ENCODE data around the gene NRP2. TPM values are rescaled to one million over a fixed set of nuclear protein-coding genes. Genes with fewer than 3 reads are reported as not detected.

NRP2 gene
- total RNA-seq, 1 experiment from 2014 or later: 18.3 TPM

DNA sequence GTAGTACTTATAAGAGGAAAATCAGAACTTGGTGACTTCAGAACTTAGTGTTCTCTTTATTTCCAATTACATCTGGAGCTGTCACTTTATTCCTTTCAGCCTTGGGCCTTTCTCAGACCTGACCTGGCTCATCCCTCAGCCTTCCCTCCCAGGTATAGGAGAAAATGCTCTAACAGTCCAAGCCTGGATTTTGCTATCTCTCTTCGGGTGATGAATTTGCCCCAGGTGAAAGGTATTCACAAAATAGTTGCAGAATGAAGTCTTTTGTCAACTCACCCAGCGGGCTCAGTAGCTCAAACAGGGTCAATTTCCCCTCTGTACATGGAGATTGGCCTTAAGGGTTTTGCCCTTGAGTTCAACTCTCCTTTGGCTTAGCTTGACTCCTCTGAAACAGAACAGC, 12.0 kb downstream of the NRP2 start:
- H3K27me3 ChIP-seq (ENCODE audit: low read length): no peaks in the 10 kb centered on the region
- H3K9me2 ChIP-seq (replicated peaks; ENCODE audit: low read length): no peaks in the 10 kb centered on the region
- H3K79me2 ChIP-seq (ENCODE audit: low read length): no peaks in the 10 kb centered on the region
- H2AFZ ChIP-seq (ENCODE audit: low read length): no peak overlapping the region
- DNase-seq (no peak), ATAC-seq (no peak)
- BruUV-seq (replicated peaks): no TSS peak
- H3K4me1 ChIP-seq (ENCODE audit: insufficient read depth, low read length): no peaks in the 10 kb centered on the region
- no peak overlapping the region for H3K27ac ChIP-seq (ENCODE audit: low read length)
- H3F3A ChIP-seq (ENCODE audit: low read length, unreplicated experiment): no peaks in the 10 kb centered on the region
- TF ChIP-seq EZH2 (IDR thresholded peaks at IDR 0.05; ENCODE audit: low read length, unreplicated experiment) (no peak), EZH2phosphoT487 (IDR thresholded peaks at IDR 0.05; ENCODE audit: borderline replicate concordance, low read length) (no peak), CTCF (conservative IDR thresholded peaks at IDR 0.05; ENCODE audit: low read depth, low read length) (no peak)
- intact Hi-C loops (cut with micrococcal nuclease): no loop called here
- no peak overlapping the region for H3K4me2 ChIP-seq (ENCODE audit: low read length)
- no peaks in the 10 kb centered on the region for H4K20me1 ChIP-seq (ENCODE audit: low read length)
- H3K9me3 ChIP-seq (ENCODE audit: low read length): no peaks in the 10 kb centered on the region
- ChIA-PET CTCF (no interaction called here), POLR2A (ENCODE audit: unreplicated experiment) (no interaction called here)
- no peak overlapping the region for H3K4me3 ChIP-seq (ENCODE audit: low read length)
- H3K36me3 ChIP-seq (ENCODE audit: low read depth, low read length): no peaks in the 10 kb centered on the region
- no peak overlapping the region for H3K9ac ChIP-seq (ENCODE audit: low read length)

DNA sequence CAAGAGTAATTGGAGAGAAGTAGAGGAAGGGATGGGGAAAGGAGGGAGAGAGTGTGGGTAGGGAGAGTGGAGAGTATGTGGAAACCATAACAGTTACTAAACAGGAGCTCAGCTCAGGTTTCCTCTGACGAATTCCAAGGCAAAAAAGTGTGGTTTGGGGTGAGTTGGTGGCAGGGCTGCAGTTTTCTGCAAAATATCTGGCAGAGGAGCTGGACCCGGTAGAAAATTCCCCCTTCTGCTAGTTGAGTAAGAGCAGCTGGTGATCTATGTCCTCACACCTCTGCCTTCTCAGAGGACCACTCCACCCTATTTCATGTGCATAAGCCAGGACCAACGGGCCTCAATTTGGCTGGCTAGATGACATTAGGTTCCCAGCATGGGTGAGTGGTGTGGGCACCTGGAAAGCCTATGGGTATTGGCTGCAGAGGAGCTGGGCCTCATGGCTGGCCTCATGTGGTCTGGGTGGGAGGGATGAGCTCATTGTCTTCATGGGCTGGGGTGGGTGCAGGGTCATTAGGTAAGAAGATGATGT, 13.2 kb downstream of the NRP2 start:
- peaks cover 5% of the 10 kb centered on the region; the same call in 1 of the 2 replicates for H3K4me1 ChIP-seq (ENCODE audit: insufficient read depth, low read length)
- no peak overlapping the region for H3K9ac ChIP-seq (ENCODE audit: low read length)
- H3K27me3 ChIP-seq (ENCODE audit: low read length): no peaks in the 10 kb centered on the region
- H3K27ac ChIP-seq (ENCODE audit: low read length): no peak overlapping the region
- BruUV-seq (replicated peaks): no TSS peak
- no peaks in the 10 kb centered on the region for H3K9me2 ChIP-seq (replicated peaks; ENCODE audit: low read length)
- CTCF ChIA-PET: no interaction called here
- H3K4me2 ChIP-seq (ENCODE audit: low read length): no peak overlapping the region
- no peak for ATAC-seq
- H3K4me3 ChIP-seq (ENCODE audit: low read length): no peak overlapping the region
- no peaks in the 10 kb centered on the region for H3K36me3 ChIP-seq (ENCODE audit: low read depth, low read length)
- intact Hi-C loops (cut with micrococcal nuclease): no loop called here
- H4K20me1 ChIP-seq (ENCODE audit: low read length): no peaks in the 10 kb centered on the region
- TF ChIP-seq CTCF (conservative IDR thresholded peaks at IDR 0.05; ENCODE audit: low read depth, low read length): no peak
- TF ChIP-seq EZH2 (IDR thresholded peaks at IDR 0.05; ENCODE audit: low read length, unreplicated experiment): no peak
- TF ChIP-seq EZH2phosphoT487 (IDR thresholded peaks at IDR 0.05; ENCODE audit: borderline replicate concordance, low read length): no peak
- H3K79me2 ChIP-seq (ENCODE audit: low read length): no peaks in the 10 kb centered on the region
- no peaks in the 10 kb centered on the region for H3K9me3 ChIP-seq (ENCODE audit: low read length)
- POLR2A ChIA-PET (ENCODE audit: unreplicated experiment): interaction anchor here (0.6 kb wide), 1 partner anchor 1150 kb away, joined by 5 read pairs; no protein-coding TSS in a partner anchor
- no peaks in the 10 kb centered on the region for H3F3A ChIP-seq (ENCODE audit: low read length, unreplicated experiment)
- H2AFZ ChIP-seq (ENCODE audit: low read length): no peak overlapping the region
- no peak for DNase-seq

- DNase-seq (no peak), ATAC-seq (no peak; the same call in 1 of the 2 replicates)
- no peak overlapping the region for H3K4me3 ChIP-seq (ENCODE audit: low read length)
- no peak overlapping the region for H2AFZ ChIP-seq (ENCODE audit: low read length)
- peaks cover 14% of the 10 kb centered on the region for H3K4me1 ChIP-seq (ENCODE audit: insufficient read depth, low read length)
- POLR2A ChIA-PET (ENCODE audit: unreplicated experiment): no interaction called here
- no peaks in the 10 kb centered on the region for H3F3A ChIP-seq (ENCODE audit: low read length, unreplicated experiment)
- no peaks in the 10 kb centered on the region for H4K20me1 ChIP-seq (ENCODE audit: low read length)
- H3K9me2 ChIP-seq (replicated peaks; ENCODE audit: low read length): no peaks in the 10 kb centered on the region
- no peaks in the 10 kb centered on the region for H3K36me3 ChIP-seq (ENCODE audit: low read depth, low read length)
- no peak overlapping the region for H3K27ac ChIP-seq (ENCODE audit: low read length)
- H3K4me2 ChIP-seq (ENCODE audit: low read length): no peak overlapping the region
- H3K9ac ChIP-seq (ENCODE audit: low read length): no peak overlapping the region
- no peaks in the 10 kb centered on the region for H3K79me2 ChIP-seq (ENCODE audit: low read length)
- CTCF ChIA-PET: no interaction called here
- no peak for TF ChIP-seq EZH2phosphoT487 (IDR thresholded peaks at IDR 0.05; ENCODE audit: borderline replicate concordance, low read length)
- peak; percentile 34; the same call in 1 of the 2 replicates for TF ChIP-seq CTCF (conservative IDR thresholded peaks at IDR 0.05; ENCODE audit: low read depth, low read length)
- no peaks in the 10 kb centered on the region for H3K27me3 ChIP-seq (ENCODE audit: low read length)
- intact Hi-C loops (cut with micrococcal nuclease): no loop called here
- BruUV-seq (replicated peaks): no TSS peak
- H3K9me3 ChIP-seq (ENCODE audit: low read length): no peaks in the 10 kb centered on the region
These were observed 14.1 kb downstream of the NRP2 start for GRCh38 chr2:205696331-205696926.
